Transverse colon (tissue), 4 donors: ENCODE results near the gene KASH5. TPM values are rescaled to one million over a fixed set of nuclear protein-coding genes. Genes with fewer than 3 reads are reported as not detected.

Experiments
- DNase-seq: peaks from one replicate; pipeline ENCODE4 v3.0.0-alpha.2; 2019
- H3K27ac ChIP-seq, 4 donors: fragments of 200-600 bp; sonication (generic); 2 replicates each; pipeline ENCODE4 v1.5.1; 2016 to 2018; ENCODE audit warnings: inconsistent platforms in 4 of 4
- H3K27me3 ChIP-seq: fragments of 200-600 bp; sonication (generic); 2 replicates; pipeline ENCODE4 v1.5.1; 2017; ENCODE audit warnings: inconsistent platforms
- H3K36me3 ChIP-seq, 4 donors: fragments of 200-600 bp; sonication (generic); 2 replicates each; pipeline ENCODE4 v1.5.1; 2017 to 2019; ENCODE audit warnings: inconsistent platforms in 4 of 4
- H3K4me1 ChIP-seq, 4 donors: fragments of 200-600 bp; sonication (generic); 2 replicates each; pipeline ENCODE4 v1.5.1; 2017 to 2020; ENCODE audit warnings: inconsistent platforms in 4 of 4
- H3K4me3 ChIP-seq, 4 donors: fragments of 200-600 bp; sonication (generic); 1 replicate in 1 of 4; 2 replicates in 3 of 4; pipeline versions ENCODE4 v1.5.1 to v1.6.1; 2017 to 2019; ENCODE audit warnings: inconsistent platforms in 4 of 4
- H3K9me3 ChIP-seq, 2 donors: fragments of 200-600 bp; sonication (generic); 2 replicates each; pipeline ENCODE4 v1.5.1; 2017 to 2019; ENCODE audit warnings: inconsistent platforms in 2 of 2
- EP300 ChIP-seq: sonication (generic); formaldehyde crosslinking; IDR thresholded peaks from one replicate; pipeline ENCODE4 v1.6.1; 2017; ENCODE audit warnings: antibody characterized with exemption, low read depth
- POLR2A ChIP-seq: fragments of 450-650 bp; IDR thresholded peaks from one replicate; pipeline ENCODE4 v1.6.1; 2016; ENCODE audit warnings: antibody characterized with exemption, mild to moderate bottlenecking, moderate library complexity
- POLR2AphosphoS5 ChIP-seq, 3 donors: sonication (generic); formaldehyde crosslinking; IDR thresholded peaks; one replicate each; pipeline ENCODE4 v1.6.1; 2016; ENCODE audit warnings: antibody characterized with exemption in 3 of 3
- WGBS, 2 donors: methylation state at CpG; one replicate each; pipeline ENCODE4 v1.1.5; 2018; ENCODE audit warnings: low coverage in 1 of 2; 5-methylcytosine and 5-hydroxymethylcytosine counted together
- in situ Hi-C, 4 donors: fragments of 200-750 bp; cut with MboI; loops; one replicate each; pipeline versions ENCODE4 v1.15.0 to v1.15.1; 2017; ENCODE audit warnings: low sequenced_read_pairs in 3 of 4, low pct_ligation_motif_present in 1 of 4, low pct_unique_long_range_greater_than_20kb in 1 of 4
- intact Hi-C: fragments of 100-400 bp; cut with DNase I; formaldehyde crosslinking; loops from one replicate; pipeline ENCODE4 v1.15.1; 2023; ENCODE audit warnings: low total_unique reads
- total RNA-seq, 4 donors: library from RNA; depleted of rRNA; stranded (reverse); fragments of >200 nt; gene quantifications; one replicate each; pipeline ENCODE4 v1.1.0, GENCODE V29; 2016
- TF ChIP-seq, protein P1 (sequence below), 5 experiments: fragments of 200-600 bp in 3 of 5; fragments of 450-650 bp in 2 of 5; sonication (generic) in 3 of 5; IDR thresholded peaks; 1 replicate in 2 of 5; 2 replicates in 3 of 5; pipeline ENCODE4 v1.5.1; 2016 to 2017; ENCODE audit warnings: antibody characterized with exemption in 5 of 5, inconsistent platforms in 3 of 5, mild to moderate bottlenecking in 2 of 5, moderate library complexity in 1 of 5

The KASH5 gene
- total RNA-seq, 4 donors from 2014 or later: not detected

DNA sequence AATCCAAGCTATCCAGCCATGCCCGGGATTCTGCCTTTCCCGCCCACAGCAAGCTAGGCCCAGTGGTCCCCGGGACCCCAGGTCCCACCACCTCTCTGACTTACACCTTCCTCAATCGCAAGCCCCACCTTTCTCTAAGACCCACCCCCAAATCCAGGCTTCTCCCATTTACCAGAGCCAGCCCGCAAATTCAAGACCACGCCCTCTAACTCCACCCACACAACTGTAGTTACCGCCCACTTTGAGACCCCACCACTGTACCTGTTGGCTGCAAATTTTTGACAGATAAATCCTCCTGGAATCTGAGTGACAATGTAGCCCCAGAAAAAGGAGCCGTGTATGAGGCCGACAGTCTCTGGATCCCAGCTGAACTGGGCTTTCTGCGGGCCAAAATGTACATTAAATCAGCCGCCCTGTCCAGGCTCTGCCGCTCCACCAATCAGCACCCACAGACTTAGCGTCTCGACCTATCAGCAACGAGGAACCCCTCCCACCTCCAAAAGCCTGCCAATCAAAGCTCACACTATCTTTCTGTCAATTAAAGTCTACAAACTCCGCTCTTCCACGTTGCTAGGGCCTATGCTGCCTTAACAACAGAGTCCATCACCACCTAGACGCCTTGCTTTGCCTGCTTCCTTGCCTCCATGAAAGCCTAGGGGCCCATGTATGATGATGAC lies 47.0 kb downstream of the KASH5 start:
- TF ChIP-seq EP300 (no peak), POLR2AphosphoS5 (IDR thresholded peaks at IDR 0.05) (no peak), POLR2A (no peak)
- TF ChIP-seq, protein P1, sequence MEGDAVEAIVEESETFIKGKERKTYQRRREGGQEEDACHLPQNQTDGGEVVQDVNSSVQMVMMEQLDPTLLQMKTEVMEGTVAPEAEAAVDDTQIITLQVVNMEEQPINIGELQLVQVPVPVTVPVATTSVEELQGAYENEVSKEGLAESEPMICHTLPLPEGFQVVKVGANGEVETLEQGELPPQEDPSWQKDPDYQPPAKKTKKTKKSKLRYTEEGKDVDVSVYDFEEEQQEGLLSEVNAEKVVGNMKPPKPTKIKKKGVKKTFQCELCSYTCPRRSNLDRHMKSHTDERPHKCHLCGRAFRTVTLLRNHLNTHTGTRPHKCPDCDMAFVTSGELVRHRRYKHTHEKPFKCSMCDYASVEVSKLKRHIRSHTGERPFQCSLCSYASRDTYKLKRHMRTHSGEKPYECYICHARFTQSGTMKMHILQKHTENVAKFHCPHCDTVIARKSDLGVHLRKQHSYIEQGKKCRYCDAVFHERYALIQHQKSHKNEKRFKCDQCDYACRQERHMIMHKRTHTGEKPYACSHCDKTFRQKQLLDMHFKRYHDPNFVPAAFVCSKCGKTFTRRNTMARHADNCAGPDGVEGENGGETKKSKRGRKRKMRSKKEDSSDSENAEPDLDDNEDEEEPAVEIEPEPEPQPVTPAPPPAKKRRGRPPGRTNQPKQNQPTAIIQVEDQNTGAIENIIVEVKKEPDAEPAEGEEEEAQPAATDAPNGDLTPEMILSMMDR (IDR thresholded peaks at IDR 0.05): no peak
- H3K27ac ChIP-seq: no peak overlapping the region
- 79 to 89% methylated on average over 13 to 18 of the region's 18 CpGs for WGBS, 2 donors
- no peaks in the 10 kb centered on the region for H3K9me3 ChIP-seq
- H3K4me1 ChIP-seq: peaks cover 0 to 4% (median 0%) of the 10 kb centered on the region in 4 donors
- peaks cover 100% of the 10 kb centered on the region for H3K27me3 ChIP-seq
- DNase-seq: no peak
- no peak overlapping the region for H3K4me3 ChIP-seq
- no peaks in the 10 kb centered on the region for H3K36me3 ChIP-seq
- intact Hi-C loops: no loop called here
- in situ Hi-C loops: loop anchor here in 1 of 4 donors (5.0 kb wide), 1 partner anchor 43 kb away; no protein-coding TSS in a partner anchor

DNA sequence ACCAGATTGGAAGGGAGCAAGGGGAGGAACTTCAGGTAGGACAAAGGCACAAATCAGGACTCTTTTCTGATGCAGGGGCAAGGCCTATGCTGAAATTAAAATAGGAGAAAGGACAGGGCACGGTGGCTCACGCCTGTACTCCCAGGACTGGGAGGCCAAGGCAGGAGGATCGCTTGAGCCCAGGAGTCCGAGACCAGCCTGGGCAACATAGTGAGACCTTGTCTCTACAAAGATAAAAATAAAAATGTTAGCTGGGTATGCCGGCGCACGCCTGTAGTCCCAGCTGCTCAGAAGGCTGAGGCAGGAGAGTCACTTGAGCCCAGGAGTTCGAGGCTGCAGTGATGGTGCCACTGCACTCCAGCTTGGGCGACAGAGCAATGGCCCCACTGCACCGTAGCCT lies 47.6 kb downstream of the KASH5 start:
- H3K27me3 ChIP-seq: peaks cover 100% of the 10 kb centered on the region
- in situ Hi-C loops (loop anchor here in 1 of 4 donors (5.0 kb wide), 1 partner anchor 43 kb away; no protein-coding TSS in a partner anchor), intact Hi-C loops (no loop called here)

DNA sequence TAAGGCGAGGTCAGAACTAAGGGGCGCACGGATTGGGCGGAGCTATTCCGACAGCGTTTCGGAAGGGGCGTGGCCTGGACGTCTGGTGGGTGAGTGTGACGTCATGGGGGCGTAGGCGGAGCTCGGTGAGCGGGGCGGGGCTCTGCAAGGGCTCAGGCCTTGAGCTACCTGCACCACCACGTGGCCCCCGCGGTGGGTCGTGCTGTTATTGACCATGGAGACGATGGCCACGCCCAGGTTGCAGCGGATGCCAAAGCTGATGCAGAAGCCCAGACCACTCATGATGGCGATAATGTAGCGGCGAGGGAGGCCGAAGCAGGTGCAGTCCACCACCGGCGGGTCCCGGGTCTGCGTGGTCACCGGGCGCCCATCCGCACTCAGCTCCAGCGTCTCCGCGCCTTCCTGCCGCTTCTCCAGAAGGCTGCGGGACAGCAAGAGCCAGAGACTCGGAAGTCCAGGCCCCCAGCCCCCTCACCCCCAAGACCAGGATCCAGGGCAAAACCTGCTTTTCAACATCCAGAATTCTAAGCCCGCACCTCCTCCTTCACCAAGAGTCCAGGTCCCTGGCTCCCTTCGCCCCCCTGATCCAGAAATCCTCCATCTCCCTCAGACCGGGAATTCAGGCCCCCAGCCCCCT lies 48.5 kb downstream of the KASH5 start:
- no peak for DNase-seq
- intact Hi-C loops: no loop called here

More for the DNA sequence above, 47.6 kb downstream of the KASH5 start:
- peaks cover 0 to 4% (median 0%) of the 10 kb centered on the region in 4 donors for H3K4me1 ChIP-seq
- H3K27ac ChIP-seq: no peak overlapping the region
- TF ChIP-seq, protein P1 (IDR thresholded peaks at IDR 0.05): no peak
- no peak for TF ChIP-seq EP300
- TF ChIP-seq POLR2AphosphoS5 (IDR thresholded peaks at IDR 0.05): no peak
- TF ChIP-seq POLR2A: no peak
- DNase-seq: no peak
- H3K4me3 ChIP-seq: no peak overlapping the region
- H3K36me3 ChIP-seq: no peaks in the 10 kb centered on the region
- H3K9me3 ChIP-seq: no peaks in the 10 kb centered on the region
- WGBS, 2 donors: 73% methylated on average over 10 of the region's 10 CpGs; no CpG with 5 or more reads in 1 of the 2 donors

DNA sequence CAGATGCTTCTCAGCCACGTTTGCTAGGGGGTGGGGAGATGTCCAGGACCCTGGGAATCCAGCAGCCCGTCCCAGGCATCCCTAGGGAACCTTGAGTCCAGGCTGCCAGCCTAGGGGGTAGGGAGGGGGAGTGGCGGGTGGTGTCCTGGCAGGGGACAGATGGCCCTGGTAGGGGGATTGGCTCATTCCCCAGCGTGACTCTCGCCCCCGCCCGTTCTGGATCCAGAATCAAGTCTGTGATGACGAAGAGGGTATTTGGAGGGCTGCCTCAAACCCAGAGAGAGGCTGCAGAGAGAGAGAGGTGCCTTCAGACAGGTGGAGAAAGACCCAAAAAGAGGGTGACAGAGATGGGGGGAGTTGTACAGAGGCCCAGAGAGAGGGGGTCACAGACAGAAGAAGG lies 49.2 kb downstream of the KASH5 start:
- 10 to 20% methylated on average over 2 to 8 of the region's 8 CpGs for WGBS, 2 donors
- H3K4me1 ChIP-seq: peaks cover 0 to 9% (median 4%) of the 10 kb centered on the region in 4 donors
- in situ Hi-C loops (loop anchor here in 1 of 4 donors (5.0 kb wide), 1 partner anchor 45 kb away; no protein-coding TSS in a partner anchor), intact Hi-C loops (no loop called here)
- no peak overlapping the region for H3K4me3 ChIP-seq
- H3K36me3 ChIP-seq: no peaks in the 10 kb centered on the region
- peaks cover 100% of the 10 kb centered on the region for H3K27me3 ChIP-seq
- no peak for DNase-seq
- no peaks in the 10 kb centered on the region for H3K9me3 ChIP-seq
- no peak overlapping the region for H3K27ac ChIP-seq
- TF ChIP-seq, protein P1 (IDR thresholded peaks at IDR 0.05): no peak
- no peak for TF ChIP-seq EP300

More for the DNA sequence above, 48.5 kb downstream of the KASH5 start:
- TF ChIP-seq, protein P1 (IDR thresholded peaks at IDR 0.05): no peak
- TF ChIP-seq EP300: no peak
- TF ChIP-seq POLR2AphosphoS5 (IDR thresholded peaks at IDR 0.05): no peak
- TF ChIP-seq POLR2A: no peak
- in situ Hi-C loops: loop anchor here in 1 of 4 donors (5.0 kb wide), 1 partner anchor 44 kb away; no protein-coding TSS in a partner anchor
- H3K9me3 ChIP-seq: no peaks in the 10 kb centered on the region
- H3K27me3 ChIP-seq: peaks cover 100% of the 10 kb centered on the region
- H3K27ac ChIP-seq: no peak overlapping the region
- H3K4me3 ChIP-seq: no peak overlapping the region
- peaks cover 0 to 4% (median under 1%) of the 10 kb centered on the region in 4 donors for H3K4me1 ChIP-seq
- H3K36me3 ChIP-seq: no peaks in the 10 kb centered on the region
- 21 to 27% methylated on average over 2 to 35 of the region's 42 CpGs for WGBS, 2 donors
